SK-N-SH treated with all-trans-retinoic acid at 6 μM for 48 hours (cell line): ENCODE measurements around the gene ARHGEF2.

Source experiments
- ATAC-seq: fragments of 200-7000 bp; cut with Tn5 transposase; 3 replicates; pipeline ENCODE4 v1.9.1; 2020; ENCODE audit warnings: mild to moderate bottlenecking, moderate library complexity
- ARNTL ChIP-seq: fragments of 450-650 bp; formaldehyde crosslinking; IDR thresholded peaks from 2 replicates; pipeline ENCODE4 v1.5.0; 2020; ENCODE audit warnings: low read depth, mild to moderate bottlenecking, moderate library complexity, borderline replicate concordance
- CREB5 ChIP-seq: fragments of 250-450 bp; sonication (Bioruptor Pico); IDR thresholded peaks from 2 replicates; pipeline ENCODE4 v1.5.1; 2020; ENCODE audit warnings: low read depth, mild to moderate bottlenecking, moderate library complexity
- CSRNP3 ChIP-seq: fragments of 250-450 bp; sonication (Bioruptor Pico); IDR thresholded peaks from 2 replicates; pipeline ENCODE4 v1.5.1; 2021; ENCODE audit warnings: mild to moderate bottlenecking, moderate library complexity
- ESRRG ChIP-seq: fragments of 250-450 bp; sonication (Bioruptor Pico); IDR thresholded peaks from 2 replicates; pipeline ENCODE4 v1.6.1; 2021; ENCODE audit warnings: mild to moderate bottlenecking
- ISL1 ChIP-seq: fragments of 250-450 bp; sonication (Bioruptor Pico); IDR thresholded peaks from 2 replicates; pipeline ENCODE4 v2.1.2; 2022; ENCODE audit warnings: mild to moderate bottlenecking, moderate library complexity
- PATZ1 ChIP-seq: fragments of 250-450 bp; sonication (Bioruptor Pico); IDR thresholded peaks from 2 replicates; pipeline ENCODE4 v1.8.0; 2020; ENCODE audit warnings: mild to moderate bottlenecking, moderate library complexity, borderline replicate concordance
- POU6F1 ChIP-seq: fragments of 250-450 bp; sonication (Bioruptor Pico); IDR thresholded peaks from 2 replicates; pipeline ENCODE4 v1.8.0; 2021; ENCODE audit warnings: low read depth, mild to moderate bottlenecking, moderate library complexity, borderline replicate concordance
- PPARA ChIP-seq: fragments of 250-450 bp; sonication (Bioruptor Pico); IDR thresholded peaks from 2 replicates; pipeline ENCODE4 v1.5.0; 2020; ENCODE audit warnings: mild to moderate bottlenecking, borderline replicate concordance
- RARB ChIP-seq: fragments of 250-450 bp; sonication (Bioruptor Pico); IDR thresholded peaks from 2 replicates; pipeline ENCODE4 v1.8.0; 2021; ENCODE audit warnings: mild to moderate bottlenecking, moderate library complexity
- TSHZ2 ChIP-seq: fragments of 250-450 bp; sonication (Bioruptor Pico); IDR thresholded peaks from 2 replicates; pipeline ENCODE4 v1.5.0; 2020; ENCODE audit warnings: mild to moderate bottlenecking, moderate library complexity
- ZC3H10 ChIP-seq: fragments of 250-450 bp; sonication (Bioruptor Pico); IDR thresholded peaks from 2 replicates; pipeline ENCODE4 v1.5.1; 2021; ENCODE audit warnings: mild to moderate bottlenecking, moderate library complexity
- ZFP3 ChIP-seq: fragments of 250-450 bp; sonication (Bioruptor Pico); IDR thresholded peaks from 2 replicates; pipeline ENCODE4 v1.5.0; 2020; ENCODE audit warnings: mild to moderate bottlenecking, moderate library complexity
- ZFP30 ChIP-seq: fragments of 450-650 bp; formaldehyde crosslinking; IDR thresholded peaks from 2 replicates; pipeline ENCODE4 v1.5.0; 2022; ENCODE audit warnings: mild to moderate bottlenecking, moderate library complexity

The ARHGEF2 gene

GRCh38 chr1:155983191-155984024, 5.1 kb upstream of the ARHGEF2 start (continued):
- TF ChIP-seq CREB5 (CRISPR knock-in tag) = no peak
- TF ChIP-seq ZFP3 (CRISPR knock-in tag) = no peak
- no peak for TF ChIP-seq ZC3H10 (CRISPR knock-in tag)
- no peak for TF ChIP-seq CSRNP3 (CRISPR knock-in tag)

GRCh38 chr1:155982106-155982505, 3.8 kb upstream of the ARHGEF2 start:
- TF ChIP-seq PPARA (CRISPR knock-in tag) (no peak), ARNTL (CRISPR knock-in tag) (no peak)
- TF ChIP-seq, all 23 proteins: peak for 0
- no peak for ATAC-seq

- no peak for ATAC-seq
Observed at GRCh38 chr1:155981266-155982088, 3.1 kb upstream of the ARHGEF2 start.

More at GRCh38 chr1:155981266-155982088, 3.1 kb upstream of the ARHGEF2 start:
- no peak for TF ChIP-seq PATZ1
- TF ChIP-seq ZFP30 (CRISPR knock-in tag) = no peak
- no peak for TF ChIP-seq RARB (CRISPR knock-in tag)
- TF ChIP-seq POU6F1 (CRISPR knock-in tag) = no peak
- no peak for TF ChIP-seq ISL1 (CRISPR knock-in tag)
- no peak for TF ChIP-seq TSHZ2 (CRISPR knock-in tag)
- TF ChIP-seq ESRRG (CRISPR knock-in tag) = no peak
